ENCODE results near the gene RCC1. TPM values are rescaled to one million over a fixed set of nuclear protein-coding genes. Genes with fewer than 3 reads are reported as not detected.
"Not testable (repeated sequence)": the region's sequence is repeated elsewhere in the genome, so short reads cannot be mapped to it uniquely, and the experiment has no call there.

Gene RCC1
- total and polyA plus RNA-seq, 7 donors: 7.0 to 81.6 (median 14.0) TPM

DNA sequence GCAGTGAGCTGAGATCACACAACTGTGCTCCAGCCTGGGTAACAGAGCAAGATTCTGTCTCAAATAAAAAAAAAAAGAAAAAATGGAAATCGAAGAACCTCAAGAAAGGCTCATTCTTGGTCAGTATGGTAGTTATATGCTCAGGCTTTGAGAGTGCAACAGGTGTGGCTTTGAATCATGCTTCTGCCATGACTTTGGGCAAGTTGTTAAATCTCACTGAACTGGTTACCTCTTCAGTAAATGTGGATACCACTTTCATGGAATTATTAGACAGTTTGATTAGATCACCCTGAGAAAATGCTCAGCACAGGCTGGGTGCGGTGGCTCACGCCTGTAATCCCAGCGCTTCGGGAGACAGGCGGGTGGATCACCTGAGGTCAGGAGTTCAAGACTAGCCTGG lies 59.9 kb downstream of the RCC1 start:
- Histone ChIP-seq H3K9me3 (no peaks in the 10 kb centered on the region), H3K27me3 (ENCODE audit: insufficient read depth in 3 of 3, low read length in 2 of 3) (no peaks in the 10 kb centered on the region), H3K36me3 (ENCODE audit: insufficient read depth in 1 of 2, low read depth in 1 of 2) (peaks cover 14 to 98% of the 10 kb centered on the region in 2 donors), H3K27ac (no peak overlapping the region), H3K4me3 (no peak overlapping the region), H3K4me1 (no peaks in the 10 kb centered on the region)
- ATAC-seq (no peak), DNase-seq (no peak)
- TF ChIP-seq, protein P1, sequence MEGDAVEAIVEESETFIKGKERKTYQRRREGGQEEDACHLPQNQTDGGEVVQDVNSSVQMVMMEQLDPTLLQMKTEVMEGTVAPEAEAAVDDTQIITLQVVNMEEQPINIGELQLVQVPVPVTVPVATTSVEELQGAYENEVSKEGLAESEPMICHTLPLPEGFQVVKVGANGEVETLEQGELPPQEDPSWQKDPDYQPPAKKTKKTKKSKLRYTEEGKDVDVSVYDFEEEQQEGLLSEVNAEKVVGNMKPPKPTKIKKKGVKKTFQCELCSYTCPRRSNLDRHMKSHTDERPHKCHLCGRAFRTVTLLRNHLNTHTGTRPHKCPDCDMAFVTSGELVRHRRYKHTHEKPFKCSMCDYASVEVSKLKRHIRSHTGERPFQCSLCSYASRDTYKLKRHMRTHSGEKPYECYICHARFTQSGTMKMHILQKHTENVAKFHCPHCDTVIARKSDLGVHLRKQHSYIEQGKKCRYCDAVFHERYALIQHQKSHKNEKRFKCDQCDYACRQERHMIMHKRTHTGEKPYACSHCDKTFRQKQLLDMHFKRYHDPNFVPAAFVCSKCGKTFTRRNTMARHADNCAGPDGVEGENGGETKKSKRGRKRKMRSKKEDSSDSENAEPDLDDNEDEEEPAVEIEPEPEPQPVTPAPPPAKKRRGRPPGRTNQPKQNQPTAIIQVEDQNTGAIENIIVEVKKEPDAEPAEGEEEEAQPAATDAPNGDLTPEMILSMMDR (IDR thresholded peaks at IDR 0.05): no peak
- intact Hi-C loops (cut with DNase I): no loop called here
- 94 to 99% (median 99%) methylated on average over 6 of the region's 6 CpGs for WGBS, 3 donors

GRCh38 chr1:28566931-28567330 lies 61.1 kb downstream of the RCC1 start:
- TF ChIP-seq, protein P1 (IDR thresholded peaks at IDR 0.05): no peak
- DNase-seq (no peak), ATAC-seq (no peak)
- WGBS, 3 donors: 82 to 86% (median 83%) methylated on average over 2 of the region's 2 CpGs
- Histone ChIP-seq H3K27ac (no peak overlapping the region), H3K4me3 (no peak overlapping the region), H3K36me3 (ENCODE audit: insufficient read depth in 1 of 2, low read depth in 1 of 2) (peaks cover 10 to 98% of the 10 kb centered on the region in 2 donors), H3K9me3 (no peaks in the 10 kb centered on the region), H3K27me3 (ENCODE audit: insufficient read depth in 3 of 3, low read length in 2 of 3) (no peaks in the 10 kb centered on the region), H3K4me1 (no peaks in the 10 kb centered on the region)
- intact Hi-C loops (cut with DNase I): no loop called here

- Histone ChIP-seq H3K27me3 (ENCODE audit: insufficient read depth in 3 of 3, low read length in 2 of 3) (no peaks in the 10 kb centered on the region), H3K36me3 (ENCODE audit: insufficient read depth in 1 of 2, low read depth in 1 of 2) (peaks cover 10 to 96% of the 10 kb centered on the region in 2 donors), H3K4me1 (no peaks in the 10 kb centered on the region), H3K27ac (no peak overlapping the region), H3K9me3 (no peaks in the 10 kb centered on the region), H3K4me3 (no peak overlapping the region)
- 83 to 92% (median 85%) methylated on average over 4 of the region's 4 CpGs for WGBS, 3 donors
- TF ChIP-seq, protein P1 (IDR thresholded peaks at IDR 0.05): no peak
- DNase-seq: no peak
- ATAC-seq: no peak
- intact Hi-C loops (cut with DNase I): no loop called here
Measured at GRCh38 chr1:28571911-28572310, 66.1 kb downstream of the RCC1 start.

- H3K36me3 ChIP-seq (ENCODE audit: insufficient read depth in 1 of 2, low read depth in 1 of 2): peaks cover 14 to 96% of the 10 kb centered on the region in 2 donors
- intact Hi-C loops (cut with DNase I); ATAC-seq; H3K4me3 ChIP-seq; H3K27ac ChIP-seq; H3K4me1 ChIP-seq; H3K9me3 ChIP-seq; H3K27me3 ChIP-seq (ENCODE audit: insufficient read depth in 3 of 3, low read length in 2 of 3): not testable (repeated sequence)
- whole genome bisulfite sequencing, 3 donors: 91 to 93% (median 92%) methylated on average over 12 of the region's 12 CpGs
- peak in 1 of 2 donors; percentile 46 for DNase-seq
Measured at GRCh38 chr1:28572891-28573290, 67.0 kb downstream of the RCC1 start.

DNA sequence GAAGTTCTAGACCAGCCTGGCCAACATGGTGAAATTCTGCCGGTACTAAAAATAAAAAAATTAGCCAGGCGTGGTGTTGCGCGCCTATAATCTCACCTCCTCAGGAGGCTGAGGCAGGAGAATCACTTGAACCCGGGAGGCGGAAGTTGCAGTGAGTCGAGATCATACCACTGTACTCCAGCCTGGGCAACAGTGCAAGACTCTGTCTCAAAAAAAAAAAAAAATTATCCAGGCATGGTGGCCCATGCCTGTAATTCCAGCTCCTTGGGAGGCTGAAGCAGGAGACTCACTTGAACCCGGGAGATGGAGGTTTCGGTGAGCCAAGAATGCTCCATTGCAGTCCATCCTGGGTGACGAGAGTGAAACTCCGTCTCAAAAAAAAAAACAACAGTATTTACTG lies 67.7 kb downstream of the RCC1 start:
- peaks cover 13 to 96% of the 10 kb centered on the region in 2 donors for H3K36me3 ChIP-seq (ENCODE audit: insufficient read depth in 1 of 2, low read depth in 1 of 2)
- H3K27ac ChIP-seq: no peak overlapping the region
- DNase-seq: no peak
- WGBS, 3 donors: 97 to 98% (median 98%) methylated on average over 11 of the region's 11 CpGs
- no peak overlapping the region for H3K4me3 ChIP-seq
- TF ChIP-seq, protein P1 (IDR thresholded peaks at IDR 0.05): no peak
- no peaks in the 10 kb centered on the region for H3K27me3 ChIP-seq (ENCODE audit: insufficient read depth in 3 of 3, low read length in 2 of 3)
- intact Hi-C loops (cut with DNase I): no loop called here
- no peaks in the 10 kb centered on the region for H3K4me1 ChIP-seq
- ATAC-seq: no peak
- H3K9me3 ChIP-seq: no peaks in the 10 kb centered on the region

Measured in psoas muscle (tissue), 8 donors.